NCI-H1417 (cell line): ENCODE data around the gene H3-3A.

ENCODE experiments used
- DNase-seq, 3 experiments: peaks; one replicate each; lab custom pipeline; 2025; lab: John Stamatoyannopoulos, UW

Gene H3-3A

DNA sequence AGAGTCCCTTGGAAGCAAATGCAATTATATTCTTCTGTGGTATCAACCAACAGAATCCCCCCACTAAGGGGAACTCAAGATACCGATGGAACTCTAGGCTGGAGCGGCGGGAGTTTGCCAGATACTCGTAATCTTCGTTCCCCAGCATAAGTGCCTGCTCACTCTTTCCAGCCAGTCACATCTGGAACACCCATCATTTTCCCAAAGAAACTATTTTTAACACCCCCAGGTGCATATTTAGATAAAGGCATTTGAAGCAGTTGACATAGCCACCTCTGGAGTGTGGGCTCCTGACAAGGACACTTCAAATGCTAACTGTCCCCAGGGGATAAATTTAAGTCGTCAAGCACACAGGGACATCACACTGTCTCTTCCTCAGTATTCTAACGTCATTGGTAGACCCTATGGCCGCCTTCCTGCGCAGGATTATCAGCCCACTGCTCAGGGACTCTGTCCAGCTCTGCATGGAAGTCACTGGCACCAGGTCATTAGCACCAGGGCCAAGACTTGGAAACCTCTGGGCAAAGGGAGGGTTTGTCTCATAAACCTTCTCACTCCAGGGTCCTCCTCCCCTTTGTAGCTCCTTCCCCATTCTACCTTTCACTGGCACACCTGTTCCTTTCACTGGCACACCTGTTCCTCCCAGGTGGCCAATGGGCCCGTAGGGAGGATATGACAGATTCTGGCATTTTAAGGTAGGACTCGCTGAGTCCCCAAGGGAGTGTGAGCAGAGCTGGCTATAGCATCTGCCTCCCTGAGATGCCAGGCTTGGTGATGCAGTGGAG, 48.8 kb downstream of the H3-3A start:
- DNase-seq, result peak; percentile 32 to 68 (median 40)

DNA sequence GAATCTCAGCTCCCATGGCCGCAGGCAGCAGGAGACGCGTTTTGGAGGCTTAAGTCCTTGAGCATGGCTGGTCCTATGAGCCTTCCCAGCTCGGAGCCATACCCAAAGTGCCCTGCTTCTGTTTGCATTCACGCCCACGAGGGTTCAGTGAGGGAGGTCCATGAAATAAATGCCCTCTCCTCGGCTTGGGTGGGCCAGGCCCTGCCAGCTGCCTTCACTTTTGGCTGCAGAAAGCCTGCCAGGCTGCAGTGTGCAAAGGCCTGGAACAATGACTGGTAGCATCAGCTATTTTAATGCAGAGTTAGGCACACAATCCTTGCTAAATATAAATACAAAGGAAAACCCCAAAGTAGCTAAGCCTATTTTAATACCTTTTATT, 49.4 kb downstream of the H3-3A start:
- no peak for DNase-seq

DNA sequence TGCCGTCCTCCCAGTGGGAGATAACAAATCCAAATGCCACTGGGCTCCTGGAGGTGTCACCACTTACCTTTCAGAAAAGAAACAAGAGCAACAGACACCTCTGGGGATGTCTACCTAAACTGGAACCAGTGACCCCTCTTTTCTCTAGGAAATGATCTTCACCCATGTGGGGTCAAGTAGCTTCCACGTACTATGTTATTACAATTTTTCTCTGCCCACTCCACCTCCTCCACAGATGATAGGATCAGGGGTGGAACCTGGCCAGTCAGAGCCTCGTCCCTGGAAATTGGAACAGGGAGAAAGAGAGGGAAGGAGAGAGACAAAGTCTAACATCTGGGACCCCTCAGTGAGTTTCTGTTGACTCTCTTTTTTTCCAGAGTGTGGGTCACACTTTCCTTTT, 50.1 kb downstream of the H3-3A start:
- no peak for DNase-seq

DNA sequence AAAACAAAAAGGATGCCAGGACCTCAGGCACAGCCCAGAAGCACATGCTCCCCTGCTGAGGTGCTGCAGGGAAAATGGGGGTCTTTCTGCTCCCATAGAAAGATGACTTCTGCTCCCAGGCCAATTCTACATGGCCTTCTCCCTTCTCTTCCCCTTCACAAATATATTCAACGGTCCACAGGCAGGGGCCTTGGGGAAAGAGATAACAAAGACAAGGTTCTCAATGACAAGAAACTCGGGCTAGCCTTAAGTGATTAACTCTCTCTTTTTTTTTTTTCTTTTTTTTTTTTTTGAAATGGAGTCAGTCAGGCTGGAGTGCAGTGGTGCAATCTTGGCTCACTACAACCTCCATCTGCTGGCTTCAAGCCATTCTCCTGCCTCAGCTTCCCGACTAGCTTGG, 54.2 kb downstream of the H3-3A start:
- no peak for DNase-seq

DNA sequence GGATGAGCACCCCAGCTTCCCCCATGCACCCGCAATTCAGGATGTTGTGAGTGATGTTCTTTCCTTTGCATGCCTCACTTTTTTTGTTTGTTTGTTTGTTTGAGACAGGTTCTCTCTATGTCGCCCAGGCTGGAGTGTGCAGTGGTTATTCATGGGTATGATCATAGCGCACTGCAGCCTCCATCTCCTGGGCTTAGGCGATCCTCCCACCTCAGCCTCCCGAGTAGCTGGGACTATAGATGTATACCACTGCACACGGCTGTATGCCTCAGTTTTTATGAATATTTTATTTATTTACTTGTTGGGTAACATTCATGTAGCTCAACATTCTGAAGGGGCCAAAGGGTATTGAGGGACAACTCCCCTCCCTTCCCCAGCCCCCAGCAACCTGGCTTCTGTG, 54.8 kb downstream of the H3-3A start:
- DNase-seq, result no peak

DNA sequence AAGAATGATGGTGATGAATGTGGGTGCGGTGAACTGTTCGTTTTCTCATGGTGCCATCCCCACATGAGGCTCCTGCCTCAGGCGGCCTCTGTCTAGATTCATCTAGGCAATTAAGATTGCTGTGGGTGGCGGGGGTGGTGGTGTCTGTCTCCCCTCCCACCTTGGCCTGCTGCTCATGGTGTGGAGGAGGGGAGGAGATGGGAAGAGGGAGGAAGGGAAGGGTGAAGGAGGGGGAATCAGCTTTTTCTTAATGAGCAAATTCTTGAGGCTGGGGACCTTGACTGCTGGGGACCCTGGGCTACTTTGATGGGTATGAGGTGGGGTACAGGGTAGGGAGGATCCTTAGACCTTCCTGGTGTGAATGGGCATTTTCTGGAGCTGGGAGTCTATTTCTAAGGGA, 55.8 kb downstream of the H3-3A start:
- DNase-seq, result no peak

DNA sequence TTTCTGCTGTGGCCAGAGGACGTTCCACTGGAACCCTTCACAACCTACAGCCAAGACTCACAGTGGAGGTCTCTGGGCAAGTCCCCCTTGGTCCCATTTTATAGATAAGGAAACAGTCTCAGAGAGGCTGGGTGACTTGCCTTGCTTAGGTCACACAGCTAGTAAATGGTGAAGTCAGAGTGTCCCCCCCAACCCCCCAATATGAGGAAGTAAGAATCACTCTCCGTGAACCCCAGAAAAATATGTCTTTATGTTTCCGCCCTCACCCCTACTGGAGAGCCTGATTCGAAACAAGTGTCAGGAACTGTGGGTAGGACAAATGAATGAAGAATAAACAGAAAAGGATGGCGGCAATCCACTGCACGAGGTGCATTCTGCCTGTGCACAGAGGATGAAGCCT, 56.7 kb downstream of the H3-3A start:
- DNase-seq, result no peak

DNA sequence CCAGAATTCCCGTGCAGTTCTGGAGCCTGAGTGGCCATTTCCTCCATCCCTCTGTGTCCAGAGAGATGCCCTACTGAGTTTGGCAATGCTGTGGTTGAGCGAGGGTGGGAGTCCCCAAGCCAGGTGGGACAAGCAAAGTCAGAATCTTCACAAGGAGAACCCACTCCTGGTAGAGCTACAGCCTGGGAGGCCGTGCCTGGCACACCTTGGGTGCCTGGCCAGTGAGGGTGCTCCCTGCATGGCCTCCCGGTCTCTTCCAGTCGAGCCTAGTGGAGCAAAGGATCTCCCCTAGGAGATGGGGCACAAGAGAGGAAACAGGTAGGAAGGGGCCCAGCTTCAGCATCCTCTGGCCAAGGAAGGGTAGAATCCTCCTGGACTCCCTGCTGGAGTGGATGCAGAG, 57.9 kb downstream of the H3-3A start:
- DNase-seq, result no peak

DNA sequence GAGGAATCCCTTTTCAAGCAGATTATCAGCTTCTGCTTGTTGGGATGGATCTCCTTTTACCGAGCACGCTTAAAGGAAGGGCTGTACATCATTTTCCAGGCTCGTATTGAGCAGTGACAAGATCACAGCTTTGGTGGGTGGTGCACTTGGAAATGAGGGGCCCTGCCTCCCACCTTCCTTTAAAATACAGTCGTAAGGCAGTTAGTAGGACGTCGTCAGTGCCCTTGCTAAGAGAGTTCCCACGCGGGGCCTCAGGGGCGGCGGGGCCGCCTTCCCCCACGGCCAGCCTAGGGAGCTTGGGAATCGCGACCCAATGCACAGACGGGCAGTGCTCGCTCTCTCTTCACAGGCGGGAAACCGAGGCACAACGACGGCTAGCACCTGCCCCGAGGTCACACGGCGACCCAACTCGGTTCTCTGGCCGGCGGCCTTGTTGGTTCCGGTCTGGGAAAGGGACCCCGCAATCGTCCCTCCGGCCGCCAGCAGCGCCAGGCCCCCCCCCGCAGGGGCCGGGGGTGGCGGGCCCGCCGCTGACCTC, 58.6 kb downstream of the H3-3A start:
- no peak for DNase-seq
